ENCODE measurements around the gene MYCN.
"Not testable (repeated sequence)": the region's sequence is repeated elsewhere in the genome, so short reads cannot be mapped to it uniquely, and the experiment has no call there.

Gene MYCN

DNA sequence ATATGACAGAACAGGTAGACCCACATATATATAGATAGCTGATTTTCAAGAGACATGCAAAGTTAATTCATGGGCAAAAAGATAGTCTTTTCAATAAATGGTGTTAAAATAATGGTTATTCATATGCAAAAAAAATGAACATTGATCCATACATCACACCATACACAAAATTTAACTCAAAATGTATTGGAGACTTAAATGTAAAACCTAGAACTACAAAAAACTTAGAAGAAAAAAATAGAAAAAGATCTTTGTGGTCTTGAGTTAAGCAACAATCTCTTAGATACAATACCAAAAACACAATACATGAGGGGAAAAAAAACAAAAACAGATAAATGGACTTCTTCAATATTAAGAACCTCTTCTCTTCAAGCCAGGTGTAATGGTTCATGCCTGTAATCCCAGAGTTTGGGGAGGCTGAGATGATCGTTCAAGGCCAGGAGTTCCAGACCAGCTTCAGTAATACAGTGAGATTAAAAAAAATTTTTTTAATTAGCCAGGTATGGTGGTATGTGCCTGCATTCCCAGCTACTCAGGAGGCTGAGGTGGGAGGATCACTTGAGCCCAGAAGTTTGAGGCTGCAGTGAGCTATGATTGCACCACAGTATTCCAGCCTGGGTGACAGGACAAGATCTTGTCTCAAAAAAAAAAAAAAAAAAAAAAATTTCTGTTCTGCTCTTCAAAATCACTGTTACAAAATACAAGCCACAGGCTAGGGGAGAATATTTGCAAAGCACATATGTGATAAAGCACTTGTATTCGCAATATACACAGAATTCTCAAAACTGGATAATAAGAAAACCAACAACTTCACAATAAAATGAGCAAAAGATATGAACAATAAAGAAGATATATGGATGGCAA lies 32.7 kb upstream of the MYCN start:
- DNase-seq, result no peak

DNA sequence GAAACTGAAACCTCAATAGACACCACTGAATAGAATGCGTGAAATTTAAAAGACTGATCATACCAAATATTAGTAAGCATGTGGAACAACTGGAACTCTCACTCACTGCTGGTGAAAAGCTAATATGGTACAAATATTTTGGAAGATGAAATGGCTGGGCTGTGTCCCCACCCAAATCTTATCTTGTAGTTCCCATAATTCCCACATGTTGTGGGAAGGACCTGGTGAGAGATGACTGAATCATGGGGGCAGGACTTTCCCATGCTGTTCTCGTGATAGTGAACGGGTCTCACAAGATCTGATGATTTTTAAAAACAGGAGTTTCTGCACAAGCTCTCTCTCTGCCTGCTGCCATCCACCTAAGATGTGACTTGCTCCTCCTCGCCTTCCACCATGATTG lies 32.0 kb upstream of the MYCN start:
- no peak for DNase-seq

DNA sequence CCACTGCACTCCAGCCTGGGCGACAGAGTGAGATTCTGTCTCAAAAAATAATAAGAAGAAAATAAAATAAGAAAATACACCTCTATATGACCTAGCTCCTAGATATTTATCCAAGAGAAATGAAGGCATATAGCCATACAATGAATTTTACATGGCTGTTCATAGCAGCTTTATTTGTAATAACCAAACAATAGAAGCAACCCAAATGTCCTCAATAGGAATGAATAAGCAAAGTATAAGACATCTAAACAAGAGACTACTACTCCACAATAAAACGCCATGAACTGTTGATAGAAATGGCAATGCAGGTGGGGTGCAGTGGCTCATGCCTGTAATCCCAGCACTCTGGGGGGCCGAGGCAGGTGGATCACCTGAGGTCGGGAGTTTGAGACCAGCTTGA lies 31.2 kb upstream of the MYCN start:
- no peak for DNase-seq

DNA sequence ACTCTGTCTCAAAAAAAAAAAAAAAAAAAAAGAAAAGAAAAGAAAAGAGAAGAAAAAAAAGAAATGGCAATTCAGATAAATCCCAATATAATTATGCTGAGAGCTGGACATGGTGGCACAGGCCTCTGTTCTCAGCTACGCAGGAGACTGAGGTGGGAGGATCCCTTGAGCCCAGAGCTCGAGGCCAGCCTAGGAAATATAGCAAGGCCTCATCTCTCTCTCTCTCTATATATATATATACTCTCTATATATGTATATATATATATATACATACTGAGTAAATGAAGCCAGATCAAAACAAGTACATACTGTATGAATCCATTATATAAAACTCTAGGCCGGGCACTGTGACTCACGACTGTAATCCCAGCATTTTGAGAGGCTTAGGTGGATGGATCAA lies 30.6 kb upstream of the MYCN start:
- DNase-seq, result no peak

DNA sequence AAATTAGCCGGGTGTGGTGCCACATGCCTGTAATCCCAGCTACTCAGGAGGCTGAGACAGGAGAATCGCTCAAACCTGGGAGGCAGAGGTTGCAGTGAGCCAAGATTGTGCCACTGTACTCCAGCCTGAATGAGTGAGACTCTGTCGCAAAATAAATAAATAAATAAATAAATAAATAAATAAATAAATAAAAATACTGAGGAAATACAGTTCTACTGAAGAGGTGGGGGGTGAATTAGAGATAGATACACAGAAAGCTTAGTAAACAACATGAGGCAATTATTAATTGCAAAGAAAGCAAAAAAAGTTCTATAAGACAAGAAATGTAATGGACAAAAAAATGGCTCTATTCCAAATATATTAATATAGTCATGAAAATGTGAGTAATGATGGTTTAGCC lies 29.1 kb upstream of the MYCN start:
- DNase-seq, result not testable (repeated sequence)

DNA sequence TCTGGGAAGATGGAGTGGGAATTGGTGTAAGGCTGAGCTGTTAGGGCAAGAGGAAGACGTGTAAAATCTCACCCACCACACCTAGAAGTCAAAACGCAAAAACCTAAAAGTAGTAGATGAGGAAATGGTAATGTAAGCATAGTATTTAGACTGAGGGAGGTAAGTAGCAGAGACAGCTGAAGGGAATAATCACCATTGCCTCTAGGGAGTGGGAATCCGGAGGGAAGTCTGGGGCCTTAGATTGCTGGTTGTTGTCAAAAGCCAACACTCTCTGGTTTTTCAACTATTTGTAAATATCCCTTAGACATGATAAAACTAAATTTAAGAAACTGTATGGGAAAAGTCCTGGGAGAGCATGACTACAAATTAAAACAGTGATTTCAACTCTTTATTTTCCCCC lies 28.7 kb upstream of the MYCN start:
- DNase-seq, result no peak

DNA sequence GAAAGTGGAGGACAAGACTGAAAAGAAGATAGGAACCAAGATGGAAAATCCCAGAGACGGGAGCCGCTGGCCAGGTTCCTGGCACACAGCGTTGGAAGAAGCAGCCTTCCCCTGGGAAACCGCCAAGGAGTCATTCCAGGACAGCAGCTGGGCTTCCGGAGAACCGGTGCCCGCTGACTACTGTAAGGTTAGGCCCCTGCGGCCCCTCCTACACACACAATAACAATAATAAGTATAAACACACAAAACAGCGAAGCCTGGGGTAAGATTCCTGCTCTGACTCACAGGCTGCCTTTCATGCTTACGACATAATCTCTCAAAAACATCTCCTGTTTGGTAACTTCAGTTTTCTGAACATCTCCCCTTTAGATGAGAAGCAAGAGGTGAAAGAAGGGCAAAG lies 28.1 kb upstream of the MYCN start:
- DNase-seq, result peak in 10 of 58 donors; percentile 2 to 51 (median 17)

DNA sequence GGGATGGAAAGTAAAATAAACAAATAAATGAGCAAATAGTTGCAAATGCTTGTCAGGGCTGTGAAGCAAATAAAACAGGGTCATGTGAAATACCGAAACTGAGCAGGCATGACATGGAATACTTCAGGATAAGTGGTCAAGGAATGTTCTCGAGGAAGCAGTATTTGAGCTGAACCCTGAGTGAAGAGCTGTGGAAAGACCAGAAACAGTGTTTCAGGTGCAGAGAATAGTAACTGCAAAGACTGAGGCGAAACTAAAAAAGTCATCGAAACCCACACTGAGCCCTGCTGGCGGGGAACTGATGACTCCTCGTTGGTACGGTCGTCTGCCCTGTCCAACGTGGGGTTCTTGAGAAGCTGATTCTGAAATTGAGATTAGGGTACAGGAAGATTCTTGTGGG lies 27.2 kb upstream of the MYCN start:
- no peak for DNase-seq

DNA sequence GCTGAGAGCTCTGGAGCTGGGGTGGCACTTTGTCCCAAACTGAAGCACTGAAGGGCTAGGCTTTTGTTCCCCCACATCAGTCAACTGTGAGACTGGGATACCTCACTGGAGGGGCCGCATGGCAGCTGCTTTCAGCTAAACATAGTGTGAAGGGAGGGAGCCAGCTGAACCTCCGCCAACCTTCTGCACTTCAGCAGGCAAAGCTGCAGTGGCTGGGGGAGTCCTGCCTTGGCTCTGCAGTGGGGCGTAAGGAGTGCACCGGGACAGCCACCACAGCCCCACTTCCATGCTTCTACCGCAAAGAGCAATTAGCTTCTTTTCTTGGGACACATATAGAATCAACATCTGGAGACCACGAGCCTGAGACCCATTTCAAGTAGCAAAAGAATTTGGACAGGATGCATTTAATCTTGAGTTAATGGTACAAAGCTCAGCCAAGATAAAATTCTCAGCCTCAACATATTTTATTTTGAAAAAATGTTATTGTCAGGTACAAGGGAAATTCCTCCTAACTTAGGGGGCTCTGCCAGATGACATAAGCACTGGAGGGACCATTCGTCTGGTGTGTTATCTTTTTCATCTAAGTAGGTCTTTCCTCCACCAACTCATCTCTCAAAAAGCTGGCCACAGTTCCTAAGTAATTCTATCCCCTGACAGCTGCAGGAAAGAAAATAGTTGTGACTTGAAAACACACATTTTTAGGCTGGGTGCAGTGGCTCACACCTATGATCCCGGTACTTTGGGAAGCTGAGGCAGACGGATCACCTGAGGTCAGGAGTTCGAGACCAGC lies 25.6 kb upstream of the MYCN start:
- peak in 26 of 58 donors; percentile 5 to 62 (median 22) for DNase-seq

DNA sequence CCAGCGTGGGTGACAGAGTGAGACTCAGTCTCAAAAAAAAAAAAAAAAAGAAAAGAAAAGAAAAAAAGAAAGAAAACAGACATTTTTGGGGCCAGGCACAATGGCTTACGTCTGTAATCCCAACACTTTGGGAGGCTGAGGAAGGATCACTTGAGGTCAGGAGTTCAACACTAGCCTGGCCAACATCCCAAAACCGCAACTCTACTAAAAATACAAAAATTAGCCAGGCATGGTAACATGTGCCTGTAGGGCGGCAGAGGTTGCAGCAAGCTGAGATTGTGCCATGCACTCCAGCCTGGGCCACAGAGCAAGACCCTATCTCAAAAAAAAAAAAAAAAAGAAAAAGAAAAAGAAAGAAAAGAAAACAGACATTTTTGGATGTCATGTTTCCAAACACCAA lies 24.8 kb upstream of the MYCN start:
- DNase-seq, result not testable (repeated sequence)

DNA sequence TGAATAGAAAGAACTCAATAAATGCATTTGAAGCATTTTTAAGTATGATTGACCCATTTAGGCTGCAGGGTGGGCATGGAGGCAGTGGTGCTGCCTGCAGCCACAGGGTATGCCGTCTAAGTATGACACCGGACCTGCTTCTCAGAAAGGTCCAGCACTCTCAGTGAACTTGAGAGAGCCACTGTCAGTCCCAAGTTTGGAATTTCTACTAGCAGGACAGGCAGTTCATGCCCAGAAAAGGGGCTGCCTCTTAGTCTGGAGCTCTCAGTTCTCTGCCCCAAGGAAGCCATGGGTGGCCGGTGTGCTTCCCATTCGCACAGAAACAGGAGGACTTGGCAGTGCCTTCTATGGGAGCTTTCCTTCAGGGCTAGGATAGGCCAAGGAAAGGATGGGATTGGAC lies 24.0 kb upstream of the MYCN start:
- DNase-seq, result no peak

DNA sequence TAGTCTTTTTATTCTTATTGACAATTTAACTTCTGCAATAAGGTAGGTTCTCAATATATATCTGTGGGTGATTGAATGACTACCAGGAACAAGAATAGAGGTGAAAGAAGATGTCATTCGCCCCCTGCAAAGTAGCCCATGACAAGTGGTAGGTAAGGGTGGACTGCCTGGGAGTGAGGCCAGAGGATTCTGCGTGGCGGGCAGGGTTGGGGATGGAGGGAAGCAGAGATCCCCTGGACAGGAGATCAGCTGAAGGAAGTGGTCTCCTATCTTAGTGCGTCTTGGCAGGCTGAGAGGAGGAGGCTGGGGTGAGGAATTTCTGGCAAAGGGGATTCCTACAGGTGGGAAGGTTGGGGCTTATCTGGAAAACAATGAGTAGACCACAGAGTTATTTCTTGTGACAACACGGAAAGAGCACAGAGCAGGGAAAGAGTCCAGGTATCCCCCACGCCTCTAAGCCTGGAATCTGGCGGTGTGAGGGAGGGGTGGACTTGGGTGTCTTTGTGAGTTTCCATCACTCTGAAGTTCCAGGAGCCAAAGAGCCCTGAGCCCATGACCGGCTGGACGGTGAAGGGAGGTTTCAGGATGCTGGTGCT lies 21.5 kb upstream of the MYCN start:
- no peak for DNase-seq

DNA sequence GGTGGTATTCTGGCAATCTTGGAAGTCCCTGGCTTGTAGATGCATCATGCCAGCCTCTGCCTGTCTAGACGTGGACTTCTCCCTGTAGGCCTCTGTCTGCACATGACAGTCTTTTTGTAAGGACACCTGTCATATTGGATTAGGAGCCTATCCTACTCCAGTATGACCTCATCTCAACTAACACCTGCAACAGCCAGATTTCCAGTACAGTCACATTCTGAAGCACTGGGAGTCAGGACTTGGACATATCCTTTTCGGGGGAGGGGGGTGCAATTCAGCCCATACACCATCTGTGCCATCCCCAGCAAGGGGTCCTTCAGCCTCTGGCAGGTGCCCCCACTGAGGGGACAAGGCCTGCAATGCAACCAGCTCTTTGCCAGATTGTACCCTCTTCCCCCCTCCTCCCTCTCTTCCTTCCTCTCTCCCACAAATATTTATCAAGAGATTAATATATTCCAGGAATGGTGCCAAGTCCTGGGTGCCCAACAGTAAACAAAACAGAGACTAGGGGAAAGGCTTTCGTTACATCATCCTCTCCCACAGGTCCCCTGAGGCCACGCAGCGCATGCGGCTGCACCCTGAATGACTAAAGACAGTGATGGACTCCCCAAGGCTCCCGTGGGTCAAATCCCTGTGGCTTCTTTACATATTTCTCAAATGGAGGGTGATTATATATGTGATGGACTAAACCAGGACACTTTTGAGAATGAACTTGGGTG lies 20.5 kb upstream of the MYCN start:
- no peak for DNase-seq

DNA sequence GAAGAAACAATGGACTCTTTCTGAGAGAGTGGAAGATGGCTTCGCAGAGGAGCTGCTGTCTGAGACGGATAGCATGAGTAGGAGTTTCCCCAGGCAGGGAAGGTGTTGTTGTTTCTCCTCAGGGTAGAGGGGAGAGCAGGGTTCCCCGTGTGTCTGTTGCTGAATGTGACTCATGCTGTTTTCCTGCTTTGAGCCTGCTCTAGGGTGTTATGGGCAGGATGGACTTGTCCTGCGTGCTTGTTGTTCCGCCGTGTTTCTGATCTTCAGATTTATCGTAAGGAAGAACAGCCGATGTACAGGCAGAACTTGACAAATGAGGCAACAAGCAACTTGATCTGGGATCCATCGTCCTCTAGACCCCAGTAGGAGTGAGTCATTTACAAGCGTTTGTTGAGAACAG lies 19.7 kb upstream of the MYCN start:
- no peak for DNase-seq

DNA sequence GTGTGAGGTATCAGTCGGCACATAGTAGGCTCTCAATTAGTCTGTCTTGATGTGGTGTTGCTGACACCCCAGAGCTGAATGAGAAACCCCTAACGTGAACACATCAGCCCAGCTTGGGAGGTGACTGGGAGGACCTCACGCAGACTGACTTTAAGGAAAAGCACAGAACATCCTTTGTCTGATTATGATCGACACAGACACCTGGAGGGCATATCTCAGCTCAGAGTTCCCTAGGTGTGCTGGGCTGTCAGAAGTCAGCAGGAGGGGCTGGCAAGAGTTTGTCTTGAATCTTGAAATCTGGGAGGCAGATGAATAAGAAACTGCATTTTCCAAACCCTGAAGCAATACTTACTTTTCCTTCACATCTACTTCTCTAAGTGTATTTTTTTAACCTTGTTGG lies 16.8 kb upstream of the MYCN start:
- no peak for DNase-seq

DNA sequence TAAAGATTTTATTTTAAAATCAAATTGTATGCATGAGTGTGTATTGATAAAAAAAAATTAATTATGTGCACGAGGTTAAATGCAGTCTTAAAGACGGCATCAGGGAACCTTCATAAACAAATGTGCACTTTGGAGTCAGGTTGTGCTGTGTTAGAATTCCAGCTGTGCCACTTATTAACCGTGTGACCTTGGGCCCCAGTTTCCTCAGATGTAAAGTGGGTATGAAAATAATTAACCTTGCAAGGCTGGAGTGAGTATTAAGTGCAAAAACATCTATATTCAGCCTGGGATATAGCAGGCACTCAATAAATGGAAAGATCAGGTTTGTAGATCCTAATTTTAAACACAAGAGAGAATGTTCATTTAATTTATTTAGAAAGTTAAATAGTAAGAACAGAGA lies 14.5 kb upstream of the MYCN start:
- no peak for DNase-seq

DNA sequence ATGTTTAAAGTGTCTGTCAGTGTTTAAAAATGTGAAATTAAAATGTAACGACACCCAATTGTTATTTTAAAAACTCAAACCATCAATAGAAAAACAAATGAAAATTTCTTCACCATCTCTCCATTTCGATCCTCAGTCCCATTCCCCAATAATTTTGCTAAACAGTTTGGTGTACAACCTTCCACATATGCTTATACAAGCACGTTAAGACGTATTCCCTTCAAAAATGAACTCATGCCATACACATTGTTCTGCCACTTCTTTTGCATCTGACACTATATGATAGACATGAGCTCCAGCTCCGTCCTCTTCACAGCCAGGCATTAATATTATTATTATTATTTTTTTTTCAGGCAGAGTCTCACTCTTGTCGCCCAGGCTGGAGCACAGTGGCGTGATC lies 14.1 kb upstream of the MYCN start:
- no peak for DNase-seq

DNA sequence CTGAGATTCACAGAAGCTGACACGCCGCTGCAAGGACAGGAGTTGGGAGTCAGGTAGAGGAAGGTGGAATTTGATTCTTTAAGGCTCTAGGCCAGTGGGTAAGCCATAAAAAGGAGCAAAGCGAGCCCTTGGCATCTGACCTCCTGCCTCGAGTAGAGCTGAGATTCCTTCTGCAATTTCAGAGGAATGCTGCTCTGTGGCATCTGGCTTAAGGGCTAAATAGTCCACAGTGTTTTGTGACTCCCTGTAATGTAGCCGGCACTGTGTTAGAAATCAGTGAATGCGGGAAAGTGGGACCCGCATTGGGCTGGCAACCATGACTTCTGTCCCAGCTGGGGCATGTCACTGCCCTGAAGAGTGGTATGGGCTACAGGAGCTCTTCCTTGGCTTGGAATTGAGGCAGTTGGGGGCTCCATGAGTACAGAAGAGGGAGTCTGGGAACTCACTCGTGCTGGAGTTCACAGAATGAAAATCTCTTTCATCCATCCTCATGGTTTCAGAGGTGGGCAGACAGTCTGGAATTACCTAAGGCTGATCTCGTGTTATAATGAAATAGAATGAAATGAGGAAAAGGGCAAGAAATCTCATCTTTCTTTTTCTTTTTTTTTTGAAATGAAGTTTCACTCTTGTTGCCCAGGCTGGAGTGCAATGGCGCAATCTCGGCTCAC lies 12.7 kb upstream of the MYCN start:
- no peak for DNase-seq

DNA sequence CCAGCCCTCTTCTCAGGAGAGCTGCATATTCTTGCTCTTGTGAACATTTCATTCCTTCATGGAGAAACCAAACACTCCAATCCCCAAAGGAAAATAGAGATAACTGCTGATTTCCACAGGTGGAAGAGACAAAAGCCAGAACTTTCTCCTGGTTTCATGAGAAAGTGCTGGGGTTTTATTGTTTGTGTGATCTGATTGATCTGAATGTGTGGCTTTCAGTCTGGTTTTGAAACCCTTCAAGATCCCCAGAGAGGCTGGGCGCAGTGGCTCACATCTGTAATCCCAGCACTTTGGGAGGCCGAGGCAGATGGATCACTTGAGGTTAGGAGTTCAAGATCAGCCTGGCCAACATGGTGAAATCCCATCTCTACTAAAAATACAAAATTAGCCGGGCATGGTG lies 11.3 kb upstream of the MYCN start:
- DNase-seq, result not testable (repeated sequence)

DNA sequence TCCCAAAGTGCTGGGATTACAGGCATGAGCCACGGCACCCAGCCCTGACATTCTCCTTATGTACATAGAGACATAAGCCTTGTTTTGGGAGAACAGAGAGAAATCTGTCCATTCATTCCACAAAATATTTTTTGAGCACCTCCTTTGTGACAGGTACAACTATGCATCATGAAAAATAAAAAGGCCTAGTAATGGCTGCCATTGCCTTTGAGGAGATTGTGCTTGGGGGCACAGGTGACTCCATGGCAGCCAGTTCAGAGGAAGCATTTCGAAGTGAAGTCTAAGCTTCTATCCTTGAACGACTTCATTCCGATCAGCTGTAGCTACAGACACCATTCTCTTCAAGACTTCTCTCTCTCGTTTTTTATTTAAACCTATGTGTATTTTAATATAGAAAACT lies 10.5 kb upstream of the MYCN start:
- DNase-seq, result no peak
